Erythroblast (primary cell): ENCODE data around the gene TNFSF12.

ENCODE experiments used
- GATA1 ChIP-seq: IDR thresholded peaks from 2 replicates; pipeline ENCODE4 v1.6.1; 2011; ENCODE audit warnings: low read depth, mild to moderate bottlenecking, control low read depth, low read length, moderate library complexity
- POLR2A ChIP-seq: IDR thresholded peaks from 2 replicates; pipeline ENCODE4 v1.6.1; 2011; ENCODE audit warnings: mild to moderate bottlenecking, low read length

GRCh38 chr17:7580604-7581575, 32.0 kb downstream of the TNFSF12 start:
- TF ChIP-seq POLR2A (no peak), GATA1 (no peak)
